WTC11 (cell line): ENCODE data around the gene OR2C3. TPM values are rescaled to one million over a fixed set of nuclear protein-coding genes. Genes with fewer than 3 reads are reported as not detected.

Experiments used
- ATAC-seq: fragments of 200-7000 bp; cut with Tn5 transposase; 2 replicates; pipeline ENCODE4 v1.10.0; 2021; ENCODE audit warnings: mild to moderate bottlenecking, moderate library complexity
- CTCF ChIA-PET: fragments of 300-600 bp; sonication (Branson Sonifier 250); formaldehyde crosslinking; loops from one replicate; lab custom pipeline; 2021; ENCODE audit warnings: antibody characterized with exemption; lab: Charles Lee
- POLR2A ChIA-PET: fragments of 350-600 bp; sonication (Branson Sonifier 250); formaldehyde crosslinking; loops from one replicate; lab custom pipeline; 2021; ENCODE audit warnings: antibody characterized with exemption; lab: Charles Lee
- DNase-seq: peaks from one replicate; pipeline ENCODE4 v3.0.0; 2021; ENCODE audit warnings: low spot score
- H3K27ac Mint-ChIP-seq: 2 replicates; pipeline ENCODE4 v1.8.0; 2021; ENCODE audit warnings: mixed read lengths
- H3K27me3 Mint-ChIP-seq: 2 replicates; pipeline ENCODE4 v1.8.0; 2021; ENCODE audit warnings: low read depth, mild to moderate bottlenecking, moderate library complexity, mixed read lengths
- H3K36me3 Mint-ChIP-seq: 2 replicates; pipeline ENCODE4 v1.8.0; 2021; ENCODE audit warnings: mixed read lengths
- H3K4me1 Mint-ChIP-seq: 2 replicates; pipeline ENCODE4 v1.8.0; 2022; ENCODE audit warnings: mixed read lengths
- H3K4me3 Mint-ChIP-seq: 2 replicates; pipeline ENCODE4 v1.8.0; 2021; ENCODE audit warnings: mild to moderate bottlenecking, moderate library complexity, mixed read lengths
- H3K9me3 Mint-ChIP-seq: 2 replicates; pipeline ENCODE4 v1.8.0; 2021; ENCODE audit warnings: mixed read lengths
- ESRRA ChIP-seq: sonication (generic); formaldehyde crosslinking; IDR thresholded peaks from 2 replicates; pipeline ENCODE4 v1.8.1; 2022; ENCODE audit warnings: mild to moderate bottlenecking, missing genetic modification reagents, borderline replicate concordance
- HMGA2 ChIP-seq: fragments of 250-450 bp; sonication (Bioruptor Pico); IDR thresholded peaks from 2 replicates; pipeline ENCODE4 v1.4.0; 2021; ENCODE audit warnings: mild to moderate bottlenecking, moderate library complexity
- PRRX2 ChIP-seq: fragments of 250-450 bp; sonication (Bioruptor Pico); IDR thresholded peaks from 2 replicates; pipeline ENCODE4 v1.8.0; 2021; ENCODE audit warnings: mild to moderate bottlenecking
- RELA ChIP-seq: sonication (generic); formaldehyde crosslinking; IDR thresholded peaks from 2 replicates; pipeline ENCODE4 v1.8.1; 2022; ENCODE audit warnings: missing genetic modification reagents, mild to moderate bottlenecking, borderline replicate concordance
- TCF7 ChIP-seq: sonication (generic); formaldehyde crosslinking; IDR thresholded peaks from 2 replicates; pipeline ENCODE4 v1.8.0; 2022; ENCODE audit warnings: mild to moderate bottlenecking, low read depth, missing genetic modification reagents, moderate library complexity
- ZNF317 ChIP-seq: sonication (generic); formaldehyde crosslinking; IDR thresholded peaks from 2 replicates; pipeline ENCODE4 v1.8.1; 2023; ENCODE audit warnings: low read depth, mild to moderate bottlenecking, moderate library complexity, missing genetic modification reagents, borderline replicate concordance
- ZNF423 ChIP-seq: fragments of 250-450 bp; sonication (Bioruptor Pico); IDR thresholded peaks from 2 replicates; pipeline ENCODE4 v2.1.2; 2022; ENCODE audit warnings: mild to moderate bottlenecking, moderate library complexity
- total RNA-seq: library from RNA; stranded (reverse); gene quantifications from 3 replicates; pipeline ENCODE4 v1.2.3, GENCODE V29; 2021
- TF ChIP-seq, protein P1 (sequence below): sonication (generic); formaldehyde crosslinking; IDR thresholded peaks from 2 replicates; pipeline ENCODE4 v1.8.1; 2023; ENCODE audit warnings: mild to moderate bottlenecking, missing genetic modification reagents
- TF ChIP-seq, protein P2 (sequence below): sonication (generic); formaldehyde crosslinking; conservative IDR thresholded peaks from 2 replicates; pipeline ENCODE4 v1.8.1; 2022; ENCODE audit warnings: mild to moderate bottlenecking, missing genetic modification reagents
- TF ChIP-seq, protein P3 (sequence below): sonication (generic); formaldehyde crosslinking; IDR thresholded peaks from 2 replicates; pipeline ENCODE4 v1.8.1; 2023; ENCODE audit warnings: mild to moderate bottlenecking, missing genetic modification reagents
- TF ChIP-seq, protein P4 (sequence below): sonication (generic); formaldehyde crosslinking; IDR thresholded peaks from 2 replicates; pipeline ENCODE4 v1.8.1; 2023; ENCODE audit warnings: mild to moderate bottlenecking, moderate library complexity, missing genetic modification reagents
- TF ChIP-seq, protein P5 (sequence below): sonication (generic); formaldehyde crosslinking; IDR thresholded peaks from 2 replicates; pipeline ENCODE4 v1.8.0; 2022; ENCODE audit warnings: mild to moderate bottlenecking, missing genetic modification reagents
- TF ChIP-seq, protein P6 (sequence below): sonication (generic); formaldehyde crosslinking; conservative IDR thresholded peaks from 2 replicates; pipeline ENCODE4 v1.8.1; 2023; ENCODE audit warnings: mild to moderate bottlenecking, low read depth, missing genetic modification reagents, moderate library complexity
- TF ChIP-seq, protein P7 (sequence below): sonication (generic); formaldehyde crosslinking; IDR thresholded peaks from 2 replicates; pipeline ENCODE4 v1.8.0; 2023; ENCODE audit warnings: missing genetic modification reagents, mild to moderate bottlenecking, borderline replicate concordance
- TF ChIP-seq, protein P8 (sequence below): sonication (generic); formaldehyde crosslinking; IDR thresholded peaks from 2 replicates; pipeline ENCODE4 v1.8.0; 2022; ENCODE audit warnings: mild to moderate bottlenecking, missing genetic modification reagents

OR2C3 gene
- total RNA-seq, 1 experiment from 2014 or later = not detected

DNA sequence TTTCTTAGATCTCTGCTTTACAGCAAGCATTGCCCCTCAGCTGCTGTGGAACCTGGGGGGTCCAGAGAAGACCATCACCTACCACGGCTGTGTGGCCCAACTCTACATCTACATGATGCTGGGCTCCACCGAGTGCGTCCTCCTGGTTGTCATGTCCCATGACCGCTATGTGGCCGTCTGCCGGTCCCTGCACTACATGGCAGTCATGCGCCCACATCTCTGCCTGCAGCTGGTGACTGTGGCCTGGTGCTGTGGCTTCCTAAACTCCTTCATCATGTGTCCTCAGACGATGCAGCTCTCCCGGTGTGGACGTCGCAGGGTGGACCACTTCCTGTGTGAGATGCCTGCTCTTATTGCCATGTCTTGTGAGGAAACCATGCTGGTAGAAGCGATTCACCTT is 44.9 kb downstream of the OR2C3 start:
- H3K27ac Mint-ChIP-seq = no peak overlapping the region
- DNase-seq (no peak), ATAC-seq (no peak)
- ChIA-PET POLR2A (no interaction called here), CTCF (no interaction called here)
- peaks cover 4% of the 10 kb centered on the region; the same call in 1 of the 2 replicates for H3K9me3 Mint-ChIP-seq
- TF ChIP-seq, protein P1, sequence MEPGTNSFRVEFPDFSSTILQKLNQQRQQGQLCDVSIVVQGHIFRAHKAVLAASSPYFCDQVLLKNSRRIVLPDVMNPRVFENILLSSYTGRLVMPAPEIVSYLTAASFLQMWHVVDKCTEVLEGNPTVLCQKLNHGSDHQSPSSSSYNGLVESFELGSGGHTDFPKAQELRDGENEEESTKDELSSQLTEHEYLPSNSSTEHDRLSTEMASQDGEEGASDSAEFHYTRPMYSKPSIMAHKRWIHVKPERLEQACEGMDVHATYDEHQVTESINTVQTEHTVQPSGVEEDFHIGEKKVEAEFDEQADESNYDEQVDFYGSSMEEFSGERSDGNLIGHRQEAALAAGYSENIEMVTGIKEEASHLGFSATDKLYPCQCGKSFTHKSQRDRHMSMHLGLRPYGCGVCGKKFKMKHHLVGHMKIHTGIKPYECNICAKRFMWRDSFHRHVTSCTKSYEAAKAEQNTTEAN (CRISPR knock-in tag) = no peak
- H3K27me3 Mint-ChIP-seq = no peaks in the 10 kb centered on the region
- H3K4me1 Mint-ChIP-seq = peaks cover 20% of the 10 kb centered on the region
- no peak overlapping the region for H3K4me3 Mint-ChIP-seq
- H3K36me3 Mint-ChIP-seq = no peaks in the 10 kb centered on the region

DNA sequence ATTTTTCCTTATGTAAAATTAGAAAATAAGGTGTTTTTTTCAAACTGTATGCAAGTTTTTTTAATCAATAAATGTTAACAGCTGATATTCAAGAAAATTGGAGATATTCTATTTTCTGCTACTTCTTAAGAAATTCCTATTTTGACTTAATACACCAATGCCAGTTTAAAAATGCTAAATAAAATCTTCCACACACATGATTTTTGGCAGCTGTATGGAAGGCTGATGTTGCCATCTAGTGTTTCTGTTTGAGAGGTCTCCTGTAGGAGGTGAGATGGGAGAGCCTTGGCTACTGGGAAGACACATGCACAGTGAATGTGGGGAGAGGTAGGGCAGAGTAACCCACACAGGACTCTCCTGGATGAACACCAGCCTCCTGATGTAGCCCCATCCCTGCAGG is 49.2 kb downstream of the OR2C3 start:
- DNase-seq (no peak), ATAC-seq (peak; percentile 97)
- CTCF ChIA-PET = interaction anchor here (1.1 to 3.7 kb wide), 2 partner anchors 97 to 114 kb away, joined by 7 to 16 read pairs; no protein-coding TSS in a partner anchor
- Mint-ChIP-seq H3K27ac (no peak overlapping the region), H3K4me3 (no peak overlapping the region), H3K9me3 (peaks cover 4% of the 10 kb centered on the region; the same call in 1 of the 2 replicates), H3K36me3 (no peaks in the 10 kb centered on the region), H3K4me1 (peaks cover 8% of the 10 kb centered on the region), H3K27me3 (no peaks in the 10 kb centered on the region)
- TF ChIP-seq HMGA2 (CRISPR knock-in tag) = no peak
- TF ChIP-seq, protein P2, sequence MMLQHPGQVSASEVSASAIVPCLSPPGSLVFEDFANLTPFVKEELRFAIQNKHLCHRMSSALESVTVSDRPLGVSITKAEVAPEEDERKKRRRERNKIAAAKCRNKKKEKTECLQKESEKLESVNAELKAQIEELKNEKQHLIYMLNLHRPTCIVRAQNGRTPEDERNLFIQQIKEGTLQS = no peak
- no peak for TF ChIP-seq TCF7 (CRISPR knock-in tag)
- no peak for TF ChIP-seq PRRX2
- TF ChIP-seq, protein P3, sequence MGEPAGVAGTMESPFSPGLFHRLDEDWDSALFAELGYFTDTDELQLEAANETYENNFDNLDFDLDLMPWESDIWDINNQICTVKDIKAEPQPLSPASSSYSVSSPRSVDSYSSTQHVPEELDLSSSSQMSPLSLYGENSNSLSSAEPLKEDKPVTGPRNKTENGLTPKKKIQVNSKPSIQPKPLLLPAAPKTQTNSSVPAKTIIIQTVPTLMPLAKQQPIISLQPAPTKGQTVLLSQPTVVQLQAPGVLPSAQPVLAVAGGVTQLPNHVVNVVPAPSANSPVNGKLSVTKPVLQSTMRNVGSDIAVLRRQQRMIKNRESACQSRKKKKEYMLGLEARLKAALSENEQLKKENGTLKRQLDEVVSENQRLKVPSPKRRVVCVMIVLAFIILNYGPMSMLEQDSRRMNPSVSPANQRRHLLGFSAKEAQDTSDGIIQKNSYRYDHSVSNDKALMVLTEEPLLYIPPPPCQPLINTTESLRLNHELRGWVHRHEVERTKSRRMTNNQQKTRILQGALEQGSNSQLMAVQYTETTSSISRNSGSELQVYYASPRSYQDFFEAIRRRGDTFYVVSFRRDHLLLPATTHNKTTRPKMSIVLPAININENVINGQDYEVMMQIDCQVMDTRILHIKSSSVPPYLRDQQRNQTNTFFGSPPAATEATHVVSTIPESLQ (CRISPR knock-in tag) = no peak
- TF ChIP-seq, protein P4, sequence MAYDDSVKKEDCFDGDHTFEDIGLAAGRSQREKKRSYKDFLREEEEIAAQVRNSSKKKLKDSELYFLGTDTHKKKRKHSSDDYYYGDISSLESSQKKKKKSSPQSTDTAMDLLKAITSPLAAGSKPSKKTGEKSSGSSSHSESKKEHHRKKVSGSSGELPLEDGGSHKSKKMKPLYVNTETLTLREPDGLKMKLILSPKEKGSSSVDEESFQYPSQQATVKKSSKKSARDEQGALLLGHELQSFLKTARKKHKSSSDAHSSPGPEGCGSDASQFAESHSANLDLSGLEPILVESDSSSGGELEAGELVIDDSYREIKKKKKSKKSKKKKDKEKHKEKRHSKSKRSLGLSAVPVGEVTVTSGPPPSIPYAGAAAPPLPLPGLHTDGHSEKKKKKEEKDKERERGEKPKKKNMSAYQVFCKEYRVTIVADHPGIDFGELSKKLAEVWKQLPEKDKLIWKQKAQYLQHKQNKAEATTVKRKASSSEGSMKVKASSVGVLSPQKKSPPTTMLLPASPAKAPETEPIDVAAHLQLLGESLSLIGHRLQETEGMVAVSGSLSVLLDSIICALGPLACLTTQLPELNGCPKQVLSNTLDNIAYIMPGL = no peak
- no peak for TF ChIP-seq ESRRA
- no peak for TF ChIP-seq ZNF423 (CRISPR knock-in tag)
- no peak for TF ChIP-seq ZNF317 (CRISPR knock-in tag)
- no peak for TF ChIP-seq RELA (CRISPR knock-in tag)
- TF ChIP-seq, protein P5, sequence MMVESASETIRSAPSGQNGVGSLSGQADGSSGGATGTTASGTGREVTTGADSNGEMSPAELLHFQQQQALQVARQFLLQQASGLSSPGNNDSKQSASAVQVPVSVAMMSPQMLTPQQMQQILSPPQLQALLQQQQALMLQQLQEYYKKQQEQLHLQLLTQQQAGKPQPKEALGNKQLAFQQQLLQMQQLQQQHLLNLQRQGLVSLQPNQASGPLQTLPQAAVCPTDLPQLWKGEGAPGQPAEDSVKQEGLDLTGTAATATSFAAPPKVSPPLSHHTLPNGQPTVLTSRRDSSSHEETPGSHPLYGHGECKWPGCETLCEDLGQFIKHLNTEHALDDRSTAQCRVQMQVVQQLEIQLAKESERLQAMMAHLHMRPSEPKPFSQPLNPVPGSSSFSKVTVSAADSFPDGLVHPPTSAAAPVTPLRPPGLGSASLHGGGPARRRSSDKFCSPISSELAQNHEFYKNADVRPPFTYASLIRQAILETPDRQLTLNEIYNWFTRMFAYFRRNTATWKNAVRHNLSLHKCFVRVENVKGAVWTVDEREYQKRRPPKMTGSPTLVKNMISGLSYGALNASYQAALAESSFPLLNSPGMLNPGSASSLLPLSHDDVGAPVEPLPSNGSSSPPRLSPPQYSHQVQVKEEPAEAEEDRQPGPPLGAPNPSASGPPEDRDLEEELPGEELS = no peak
- TF ChIP-seq, protein P6, sequence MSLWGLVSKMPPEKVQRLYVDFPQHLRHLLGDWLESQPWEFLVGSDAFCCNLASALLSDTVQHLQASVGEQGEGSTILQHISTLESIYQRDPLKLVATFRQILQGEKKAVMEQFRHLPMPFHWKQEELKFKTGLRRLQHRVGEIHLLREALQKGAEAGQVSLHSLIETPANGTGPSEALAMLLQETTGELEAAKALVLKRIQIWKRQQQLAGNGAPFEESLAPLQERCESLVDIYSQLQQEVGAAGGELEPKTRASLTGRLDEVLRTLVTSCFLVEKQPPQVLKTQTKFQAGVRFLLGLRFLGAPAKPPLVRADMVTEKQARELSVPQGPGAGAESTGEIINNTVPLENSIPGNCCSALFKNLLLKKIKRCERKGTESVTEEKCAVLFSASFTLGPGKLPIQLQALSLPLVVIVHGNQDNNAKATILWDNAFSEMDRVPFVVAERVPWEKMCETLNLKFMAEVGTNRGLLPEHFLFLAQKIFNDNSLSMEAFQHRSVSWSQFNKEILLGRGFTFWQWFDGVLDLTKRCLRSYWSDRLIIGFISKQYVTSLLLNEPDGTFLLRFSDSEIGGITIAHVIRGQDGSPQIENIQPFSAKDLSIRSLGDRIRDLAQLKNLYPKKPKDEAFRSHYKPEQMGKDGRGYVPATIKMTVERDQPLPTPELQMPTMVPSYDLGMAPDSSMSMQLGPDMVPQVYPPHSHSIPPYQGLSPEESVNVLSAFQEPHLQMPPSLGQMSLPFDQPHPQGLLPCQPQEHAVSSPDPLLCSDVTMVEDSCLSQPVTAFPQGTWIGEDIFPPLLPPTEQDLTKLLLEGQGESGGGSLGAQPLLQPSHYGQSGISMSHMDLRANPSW = no peak
- TF ChIP-seq, protein P7, sequence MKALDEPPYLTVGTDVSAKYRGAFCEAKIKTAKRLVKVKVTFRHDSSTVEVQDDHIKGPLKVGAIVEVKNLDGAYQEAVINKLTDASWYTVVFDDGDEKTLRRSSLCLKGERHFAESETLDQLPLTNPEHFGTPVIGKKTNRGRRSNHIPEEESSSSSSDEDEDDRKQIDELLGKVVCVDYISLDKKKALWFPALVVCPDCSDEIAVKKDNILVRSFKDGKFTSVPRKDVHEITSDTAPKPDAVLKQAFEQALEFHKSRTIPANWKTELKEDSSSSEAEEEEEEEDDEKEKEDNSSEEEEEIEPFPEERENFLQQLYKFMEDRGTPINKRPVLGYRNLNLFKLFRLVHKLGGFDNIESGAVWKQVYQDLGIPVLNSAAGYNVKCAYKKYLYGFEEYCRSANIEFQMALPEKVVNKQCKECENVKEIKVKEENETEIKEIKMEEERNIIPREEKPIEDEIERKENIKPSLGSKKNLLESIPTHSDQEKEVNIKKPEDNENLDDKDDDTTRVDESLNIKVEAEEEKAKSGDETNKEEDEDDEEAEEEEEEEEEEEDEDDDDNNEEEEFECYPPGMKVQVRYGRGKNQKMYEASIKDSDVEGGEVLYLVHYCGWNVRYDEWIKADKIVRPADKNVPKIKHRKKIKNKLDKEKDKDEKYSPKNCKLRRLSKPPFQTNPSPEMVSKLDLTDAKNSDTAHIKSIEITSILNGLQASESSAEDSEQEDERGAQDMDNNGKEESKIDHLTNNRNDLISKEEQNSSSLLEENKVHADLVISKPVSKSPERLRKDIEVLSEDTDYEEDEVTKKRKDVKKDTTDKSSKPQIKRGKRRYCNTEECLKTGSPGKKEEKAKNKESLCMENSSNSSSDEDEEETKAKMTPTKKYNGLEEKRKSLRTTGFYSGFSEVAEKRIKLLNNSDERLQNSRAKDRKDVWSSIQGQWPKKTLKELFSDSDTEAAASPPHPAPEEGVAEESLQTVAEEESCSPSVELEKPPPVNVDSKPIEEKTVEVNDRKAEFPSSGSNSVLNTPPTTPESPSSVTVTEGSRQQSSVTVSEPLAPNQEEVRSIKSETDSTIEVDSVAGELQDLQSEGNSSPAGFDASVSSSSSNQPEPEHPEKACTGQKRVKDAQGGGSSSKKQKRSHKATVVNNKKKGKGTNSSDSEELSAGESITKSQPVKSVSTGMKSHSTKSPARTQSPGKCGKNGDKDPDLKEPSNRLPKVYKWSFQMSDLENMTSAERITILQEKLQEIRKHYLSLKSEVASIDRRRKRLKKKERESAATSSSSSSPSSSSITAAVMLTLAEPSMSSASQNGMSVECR (CRISPR knock-in tag) = no peak
- TF ChIP-seq, protein P8, sequence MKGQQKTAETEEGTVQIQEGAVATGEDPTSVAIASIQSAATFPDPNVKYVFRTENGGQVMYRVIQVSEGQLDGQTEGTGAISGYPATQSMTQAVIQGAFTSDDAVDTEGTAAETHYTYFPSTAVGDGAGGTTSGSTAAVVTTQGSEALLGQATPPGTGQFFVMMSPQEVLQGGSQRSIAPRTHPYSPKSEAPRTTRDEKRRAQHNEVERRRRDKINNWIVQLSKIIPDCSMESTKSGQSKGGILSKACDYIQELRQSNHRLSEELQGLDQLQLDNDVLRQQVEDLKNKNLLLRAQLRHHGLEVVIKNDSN (CRISPR knock-in tag) = no peak
- POLR2A ChIA-PET = no interaction called here
